ENCODE results near the gene DYNLL2.

GRCh38 chr17:58065238-58065637 lies 18.0 kb upstream of the DYNLL2 start:
- TF ChIP-seq, protein P1, sequence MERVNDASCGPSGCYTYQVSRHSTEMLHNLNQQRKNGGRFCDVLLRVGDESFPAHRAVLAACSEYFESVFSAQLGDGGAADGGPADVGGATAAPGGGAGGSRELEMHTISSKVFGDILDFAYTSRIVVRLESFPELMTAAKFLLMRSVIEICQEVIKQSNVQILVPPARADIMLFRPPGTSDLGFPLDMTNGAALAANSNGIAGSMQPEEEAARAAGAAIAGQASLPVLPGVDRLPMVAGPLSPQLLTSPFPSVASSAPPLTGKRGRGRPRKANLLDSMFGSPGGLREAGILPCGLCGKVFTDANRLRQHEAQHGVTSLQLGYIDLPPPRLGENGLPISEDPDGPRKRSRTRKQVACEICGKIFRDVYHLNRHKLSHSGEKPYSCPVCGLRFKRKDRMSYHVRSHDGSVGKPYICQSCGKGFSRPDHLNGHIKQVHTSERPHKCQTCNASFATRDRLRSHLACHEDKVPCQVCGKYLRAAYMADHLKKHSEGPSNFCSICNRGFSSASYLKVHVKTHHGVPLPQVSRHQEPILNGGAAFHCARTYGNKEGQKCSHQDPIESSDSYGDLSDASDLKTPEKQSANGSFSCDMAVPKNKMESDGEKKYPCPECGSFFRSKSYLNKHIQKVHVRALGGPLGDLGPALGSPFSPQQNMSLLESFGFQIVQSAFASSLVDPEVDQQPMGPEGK (CRISPR knock-in tag; IDR thresholded peaks at IDR 0.05; ENCODE audit: borderline replicate concordance), result no peak
- TF ChIP-seq, protein P2, sequence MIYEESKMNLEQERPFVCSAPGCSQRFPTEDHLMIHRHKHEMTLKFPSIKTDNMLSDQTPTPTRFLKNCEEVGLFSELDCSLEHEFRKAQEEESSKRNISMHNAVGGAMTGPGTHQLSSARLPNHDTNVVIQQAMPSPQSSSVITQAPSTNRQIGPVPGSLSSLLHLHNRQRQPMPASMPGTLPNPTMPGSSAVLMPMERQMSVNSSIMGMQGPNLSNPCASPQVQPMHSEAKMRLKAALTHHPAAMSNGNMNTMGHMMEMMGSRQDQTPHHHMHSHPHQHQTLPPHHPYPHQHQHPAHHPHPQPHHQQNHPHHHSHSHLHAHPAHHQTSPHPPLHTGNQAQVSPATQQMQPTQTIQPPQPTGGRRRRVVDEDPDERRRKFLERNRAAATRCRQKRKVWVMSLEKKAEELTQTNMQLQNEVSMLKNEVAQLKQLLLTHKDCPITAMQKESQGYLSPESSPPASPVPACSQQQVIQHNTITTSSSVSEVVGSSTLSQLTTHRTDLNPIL (CRISPR knock-in tag; IDR thresholded peaks at IDR 0.05; ENCODE audit: low read depth), result no peak
- TF ChIP-seq GLIS3 (CRISPR knock-in tag; IDR thresholded peaks at IDR 0.05), result no peak
- TF ChIP-seq ZNF565 (CRISPR knock-in tag; conservative IDR thresholded peaks at IDR 0.05; ENCODE audit: low read depth), result no peak
- TF ChIP-seq TOX (CRISPR knock-in tag; IDR thresholded peaks at IDR 0.05; ENCODE audit: borderline replicate concordance), result no peak
